Lung (tissue), 12 donors: ENCODE results near the gene MIR17HG. TPM values are rescaled to one million over a fixed set of nuclear protein-coding genes. Genes with fewer than 3 reads are reported as not detected.

ENCODE experiments used
- ATAC-seq: fragments of 200-7000 bp; cut with Tn5 transposase; one replicate; pipeline ENCODE4 v1.9.1; 2020; ENCODE audit warnings: moderate number of reproducible peaks; ENCODE audit not compliant: insufficient read depth, low FRiP score
- DNase-seq, 3 donors: peaks; one replicate each; pipeline ENCODE4 v3.0.0-alpha.2; 2013 to 2017
- H3K27ac ChIP-seq, 2 donors: one replicate each; pipeline ENCODE4 v1.5.1; 2013; ENCODE audit warnings: mild to moderate bottlenecking in 2 of 2, moderate library complexity in 2 of 2, control low read depth in 1 of 2, inconsistent platforms in 1 of 2, low read depth in 1 of 2, low read length in 1 of 2
- H3K27me3 ChIP-seq, 3 donors: one replicate each; pipeline ENCODE4 v1.5.1; 2013; ENCODE audit warnings: low read length in 2 of 3; ENCODE audit not compliant: control insufficient read depth in 3 of 3, insufficient read depth in 3 of 3
- H3K36me3 ChIP-seq, 4 donors: one replicate each; pipeline ENCODE4 v1.5.1; 2013; ENCODE audit warnings: low read length in 4 of 4, mild to moderate bottlenecking in 1 of 4, moderate library complexity in 1 of 4; ENCODE audit not compliant: control insufficient read depth in 4 of 4, insufficient read depth in 4 of 4
- H3K4me1 ChIP-seq, 5 donors: one replicate each; pipeline ENCODE4 v1.5.1; 2013; ENCODE audit warnings: low read length in 5 of 5, mild to moderate bottlenecking in 2 of 5, moderate library complexity in 1 of 5; ENCODE audit not compliant: control insufficient read depth in 5 of 5, insufficient read depth in 5 of 5
- H3K4me3 ChIP-seq: one replicate; pipeline ENCODE4 v1.5.1; 2013; ENCODE audit warnings: mild to moderate bottlenecking, control low read depth, moderate library complexity
- H3K9ac ChIP-seq, 2 donors: one replicate each; pipeline ENCODE4 v1.5.1; 2013; ENCODE audit warnings: low read length in 2 of 2, control low read depth in 1 of 2; ENCODE audit not compliant: insufficient read depth in 1 of 2
- H3K9me3 ChIP-seq, 4 donors: one replicate each; pipeline ENCODE4 v1.5.1; 2013; ENCODE audit warnings: low read length in 3 of 4, mild to moderate bottlenecking in 1 of 4, moderate library complexity in 1 of 4; ENCODE audit not compliant: control insufficient read depth in 4 of 4, insufficient read depth in 3 of 4
- CTCF ChIP-seq: IDR thresholded peaks from 2 replicates; pipeline ENCODE4 v1.5.1; 2012; ENCODE audit warnings: mild to moderate bottlenecking; ENCODE audit errors: control extremely low read depth, extremely low read depth
- whole genome bisulfite sequencing, 2 donors: extraction: QIAGEN DNeasy Blood & Tissue Kit; methylation state at CpG; one replicate each; pipeline ENCODE4 v1.1.7; 2013; 5-methylcytosine and 5-hydroxymethylcytosine counted together
- polyA plus RNA-seq, 2 donors: library from polyadenylated mRNA; stranded (reverse); fragments of 200-250 nt; gene quantifications; one replicate each; pipeline ENCODE4 v1.2.1, GENCODE V29; 2013
- total RNA-seq, 2 donors: library from RNA; depleted of rRNA in 1 of 2; stranded (reverse); fragments of >200 nt in 1 of 2; gene quantifications; one replicate each; pipeline ENCODE4 v1.2.1, GENCODE V29; 2014 to 2021
- donor health status: control.
- donor health status: control.
- donor health status: Bipolar disorder and iron deficiency.
- donor health status: healthy.
- donor health status: DM: yes; HTN: yes; CAD: no.

The MIR17HG gene
- total and polyA plus RNA-seq, 4 donors: 0.60 to 8.8 (median 7.1) TPM

- H3K4me3 ChIP-seq: no peak overlapping the region
- H3K27me3 ChIP-seq: no peaks in the 10 kb centered on the region
- no peaks in the 10 kb centered on the region for H3K4me1 ChIP-seq
- whole genome bisulfite sequencing, 2 donors: 87 to 92% methylated on average over 4 of the region's 4 CpGs
- H3K9me3 ChIP-seq: no peaks in the 10 kb centered on the region
- H3K27ac ChIP-seq: no peak overlapping the region
- no peak for ATAC-seq
- no peaks in the 10 kb centered on the region for H3K36me3 ChIP-seq
- DNase-seq: no peak
- TF ChIP-seq CTCF: no peak
- H3K9ac ChIP-seq: no peak overlapping the region
Measured at GRCh38 chr13:91383836-91384235, 36.3 kb downstream of the MIR17HG start.

DNA sequence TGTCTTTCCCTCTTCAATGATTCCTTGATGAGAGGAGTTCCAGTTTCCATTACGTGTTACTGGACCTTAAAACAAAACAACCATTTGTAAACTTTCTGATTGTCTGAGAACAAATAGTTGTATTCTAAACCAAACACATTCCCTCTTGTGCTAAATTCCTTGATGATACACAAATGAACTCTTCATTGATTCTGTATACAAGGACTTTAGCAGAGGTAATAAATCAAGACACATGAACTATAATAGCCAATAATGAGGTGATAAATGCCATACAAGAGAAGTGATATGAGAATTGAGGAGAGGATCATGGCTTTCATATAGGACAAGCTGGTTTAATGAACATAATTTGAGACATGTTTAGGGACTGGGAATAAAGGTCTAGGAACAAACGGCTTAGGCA lies 37.4 kb downstream of the MIR17HG start:
- DNase-seq: peak in 2 of 3 donors; percentile 51 to 70
- H3K4me1 ChIP-seq: no peaks in the 10 kb centered on the region
- no peaks in the 10 kb centered on the region for H3K27me3 ChIP-seq
- no peak for ATAC-seq
- H3K9ac ChIP-seq: no peak overlapping the region
- no peaks in the 10 kb centered on the region for H3K9me3 ChIP-seq
- no peaks in the 10 kb centered on the region for H3K36me3 ChIP-seq
- H3K4me3 ChIP-seq: no peak overlapping the region
- TF ChIP-seq CTCF: no peak
- no peak overlapping the region for H3K27ac ChIP-seq
- 58 to 72% methylated on average over 2 of the region's 2 CpGs for WGBS, 2 donors

DNA sequence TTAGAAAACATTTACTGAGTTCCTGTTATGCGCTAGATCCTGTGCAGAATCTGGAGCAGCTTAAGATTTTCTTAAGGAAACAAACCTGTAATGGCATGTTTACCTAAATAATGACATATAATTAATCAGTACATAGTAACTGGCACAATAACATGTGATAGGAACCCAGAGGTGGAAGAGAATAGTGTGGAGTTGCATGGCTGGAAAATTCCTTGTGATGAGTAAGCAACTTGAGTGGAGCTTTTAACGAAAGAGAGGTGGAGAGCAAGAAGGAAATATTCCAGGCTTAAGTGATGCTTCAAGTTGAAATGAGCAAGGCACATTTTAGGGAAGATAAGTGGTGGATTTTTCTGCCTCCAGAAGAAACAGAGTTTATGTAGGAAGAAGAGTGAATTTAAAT lies 41.7 kb downstream of the MIR17HG start:
- 58 to 73% methylated on average over 2 of the region's 2 CpGs for WGBS, 2 donors
- H3K36me3 ChIP-seq: no peaks in the 10 kb centered on the region
- H3K4me3 ChIP-seq: no peak overlapping the region
- no peaks in the 10 kb centered on the region for H3K9me3 ChIP-seq
- DNase-seq: peak in 1 of 3 donors; percentile 9
- H3K27ac ChIP-seq: no peak overlapping the region
- no peaks in the 10 kb centered on the region for H3K27me3 ChIP-seq
- ATAC-seq: no peak
- TF ChIP-seq CTCF: no peak
- no peaks in the 10 kb centered on the region for H3K4me1 ChIP-seq
- H3K9ac ChIP-seq: no peak overlapping the region

GRCh38 chr13:91397595-91397994 lies 50.1 kb downstream of the MIR17HG start:
- TF ChIP-seq CTCF: no peak
- H3K36me3 ChIP-seq: no peaks in the 10 kb centered on the region
- peak in 2 of 3 donors; percentile 34 to 60 for DNase-seq
- ATAC-seq: no peak
- H3K9ac ChIP-seq: no peak overlapping the region
- H3K4me3 ChIP-seq: no peak overlapping the region
- WGBS, 2 donors: 68 to 91% methylated on average over 1 of the region's 1 CpG
- H3K4me1 ChIP-seq: peaks cover 0 to 6% (median 0%) of the 10 kb centered on the region in 5 donors
- H3K9me3 ChIP-seq: no peaks in the 10 kb centered on the region
- H3K27ac ChIP-seq: no peak overlapping the region
- H3K27me3 ChIP-seq: peaks cover 0 to 11% (median 9%) of the 10 kb centered on the region in 3 donors
